PC-3 (cell line): ENCODE data around the gene IGFBPL1. TPM values are rescaled to one million over a fixed set of nuclear protein-coding genes. Genes with fewer than 3 reads are reported as not detected.

Experiments used
- ATAC-seq: fragments of 200-7000 bp; cut with Tn5 transposase; 2 replicates; pipeline ENCODE4 v1.9.1; 2020; ENCODE audit warnings: mild to moderate bottlenecking, moderate library complexity
- BruUV-seq: library from RNA; stranded (reverse); fragments of 400-500 nt; replicated peaks from 2 replicates; lab custom pipeline; 2021; lab: Mats Ljungman, UMichigan
- CTCF ChIA-PET: fragments of 300-600 bp; sonication (Branson Sonifier 250); formaldehyde crosslinking; loops from one replicate; lab custom pipeline; 2022; ENCODE audit warnings: antibody characterized with exemption; lab: Charles Lee
- POLR2A ChIA-PET: fragments of 300-600 bp; sonication (Branson Sonifier 250); formaldehyde crosslinking; loops from one replicate; lab custom pipeline; 2022; ENCODE audit warnings: antibody characterized with exemption; ENCODE audit not compliant: unreplicated experiment; lab: Charles Lee
- DNase-seq: peaks from one replicate; pipeline ENCODE4 v3.0.0-alpha.2; 2015
- H2AFZ ChIP-seq: fragments of 300-600 bp; sonication (generic); 2 replicates; pipeline ENCODE4 v1.6.0; 2016; ENCODE audit warnings: antibody characterized with exemption, low read length
- H3F3A ChIP-seq: fragments of 300-600 bp; sonication (generic); one replicate; pipeline ENCODE4 v1.6.0; 2017; ENCODE audit warnings: antibody characterized with exemption, low read length, control low read depth, mild to moderate bottlenecking; ENCODE audit not compliant: unreplicated experiment
- H3K27ac ChIP-seq: fragments of 300-600 bp; sonication (generic); 2 replicates; pipeline ENCODE4 v1.5.1; 2016; ENCODE audit warnings: mild to moderate bottlenecking, low read length
- H3K27me3 ChIP-seq: fragments of 300-600 bp; sonication (generic); 2 replicates; pipeline ENCODE4 v1.6.1; 2016; ENCODE audit warnings: low read length, mixed read lengths
- H3K36me3 ChIP-seq: fragments of 300-600 bp; sonication (generic); 2 replicates; pipeline ENCODE4 v1.6.1; 2016; ENCODE audit warnings: low read depth, mixed run types, low read length, mixed read lengths
- H3K4me1 ChIP-seq: fragments of 300-600 bp; sonication (generic); 2 replicates; pipeline ENCODE4 v1.5.1; 2016; ENCODE audit warnings: low read length; ENCODE audit not compliant: insufficient read depth
- H3K4me2 ChIP-seq: fragments of 300-600 bp; sonication (generic); 2 replicates; pipeline ENCODE4 v1.6.0; 2016; ENCODE audit warnings: low read length
- H3K4me3 ChIP-seq: fragments of 300-600 bp; sonication (generic); 2 replicates; pipeline ENCODE4 v1.5.1; 2016; ENCODE audit warnings: mild to moderate bottlenecking, low read length, mixed read lengths
- H3K79me2 ChIP-seq: fragments of 300-600 bp; sonication (generic); 2 replicates; pipeline ENCODE4 v1.6.1; 2017; ENCODE audit warnings: low read length, mixed read lengths
- H3K9ac ChIP-seq: fragments of 300-600 bp; sonication (generic); 2 replicates; pipeline ENCODE4 v1.6.0; 2016; ENCODE audit warnings: mild to moderate bottlenecking, low read length
- H3K9me2 ChIP-seq: fragments of 300-600 bp; sonication (generic); replicated peaks from 2 replicates; pipeline ENCODE4 v1.6.1; 2016; ENCODE audit warnings: mixed run types, low read length, mixed read lengths
- H3K9me3 ChIP-seq: fragments of 300-600 bp; sonication (generic); 2 replicates; pipeline ENCODE4 v1.6.1; 2016; ENCODE audit warnings: low read length, mixed read lengths
- H4K20me1 ChIP-seq: fragments of 300-600 bp; sonication (generic); 2 replicates; pipeline ENCODE4 v1.6.1; 2016; ENCODE audit warnings: low read length, mixed read lengths
- CTCF ChIP-seq: fragments of 300-600 bp; sonication (generic); conservative IDR thresholded peaks from 2 replicates; pipeline ENCODE4 v1.5.1; 2017; ENCODE audit warnings: antibody characterized with exemption, low read depth, mild to moderate bottlenecking, low read length
- EZH2 ChIP-seq: fragments of 300-600 bp; sonication (generic); IDR thresholded peaks from one replicate; pipeline ENCODE4 v1.6.1; 2017; ENCODE audit warnings: antibody characterized with exemption, mild to moderate bottlenecking, low read length; ENCODE audit not compliant: unreplicated experiment
- EZH2phosphoT487 ChIP-seq: fragments of 300-600 bp; sonication (generic); IDR thresholded peaks from 2 replicates; pipeline ENCODE4 v1.6.1; 2018; ENCODE audit warnings: mild to moderate bottlenecking, antibody characterized with exemption, low read length, borderline replicate concordance
- intact Hi-C: fragments of 100-400 bp; cut with micrococcal nuclease; formaldehyde crosslinking; loops from 2 replicates; pipeline ENCODE4 v1.9.0; 2023
- total RNA-seq: library from RNA; depleted of rRNA; stranded (reverse); fragments of >200 nt; gene quantifications from 2 replicates; pipeline ENCODE4 v1.2.3, GENCODE V29; 2014

The IGFBPL1 gene
- total RNA-seq, 1 experiment from 2014 or later = 0.66 TPM

GRCh38 chr9:38388283-38389223 lies 35.7 kb downstream of the IGFBPL1 start:
- intact Hi-C loops = no loop called here
- Histone ChIP-seq H3K79me2 (peaks cover 9% of the 10 kb centered on the region), H3K36me3 (no peaks in the 10 kb centered on the region), H4K20me1 (no peaks in the 10 kb centered on the region), H3K9me2 (no peaks in the 10 kb centered on the region), H3K27me3 (no peaks in the 10 kb centered on the region), H3K4me1 (peaks cover 4% of the 10 kb centered on the region; the same call in 1 of the 2 replicates), H3K9me3 (no peaks in the 10 kb centered on the region), H2AFZ (no peak overlapping the region), H3K4me3 (no peak overlapping the region), H3F3A (no peaks in the 10 kb centered on the region), H3K4me2 (no peak overlapping the region), H3K9ac (no peak overlapping the region), H3K27ac (no peak overlapping the region)
- DNase-seq (no peak), ATAC-seq (no peak)
- ChIA-PET CTCF (no interaction called here), POLR2A (no interaction called here)
- no TSS peak for BruUV-seq
- TF ChIP-seq CTCF (no peak), EZH2 (no peak), EZH2phosphoT487 (no peak)

- Histone ChIP-seq H3K4me1 (peaks cover 9% of the 10 kb centered on the region; the same call in 1 of the 2 replicates), H4K20me1 (no peaks in the 10 kb centered on the region), H3F3A (no peaks in the 10 kb centered on the region), H3K79me2 (peaks cover 1% of the 10 kb centered on the region), H3K9ac (no peak overlapping the region), H3K9me3 (no peaks in the 10 kb centered on the region), H3K9me2 (no peaks in the 10 kb centered on the region), H3K4me3 (no peak overlapping the region), H3K27me3 (no peaks in the 10 kb centered on the region), H3K36me3 (no peaks in the 10 kb centered on the region), H3K27ac (no peak overlapping the region), H3K4me2 (no peak overlapping the region), H2AFZ (no peak overlapping the region)
- no TSS peak for BruUV-seq
- ChIA-PET CTCF (no interaction called here), POLR2A (no interaction called here)
- TF ChIP-seq EZH2 (no peak), CTCF (no peak), EZH2phosphoT487 (no peak)
- DNase-seq (no peak), ATAC-seq (no peak)
- intact Hi-C loops = no loop called here
These were observed 36.5 kb downstream of the IGFBPL1 start for GRCh38 chr9:38387751-38388150.

GRCh38 chr9:38387066-38387465 lies 37.2 kb downstream of the IGFBPL1 start:
- H3K36me3 ChIP-seq = no peaks in the 10 kb centered on the region
- H3K9me3 ChIP-seq = no peaks in the 10 kb centered on the region
- ATAC-seq (no peak), DNase-seq (no peak)
- no peaks in the 10 kb centered on the region for H3F3A ChIP-seq
- ChIA-PET CTCF (no interaction called here), POLR2A (no interaction called here)
- no peak overlapping the region for H3K4me2 ChIP-seq
- H3K9me2 ChIP-seq = no peaks in the 10 kb centered on the region
- TF ChIP-seq EZH2phosphoT487 (no peak), EZH2 (no peak), CTCF (no peak)
- H3K27ac ChIP-seq = no peak overlapping the region
- no TSS peak for BruUV-seq
- peaks cover 9% of the 10 kb centered on the region; the same call in 1 of the 2 replicates for H3K4me1 ChIP-seq
- no peaks in the 10 kb centered on the region for H3K27me3 ChIP-seq
- no peak overlapping the region for H2AFZ ChIP-seq
- intact Hi-C loops = no loop called here
- no peak overlapping the region for H3K4me3 ChIP-seq
- no peak overlapping the region for H3K9ac ChIP-seq
- H3K79me2 ChIP-seq = no peaks in the 10 kb centered on the region
- H4K20me1 ChIP-seq = no peaks in the 10 kb centered on the region
